GM12878 (cell line): ENCODE results near the gene MACROD2. TPM values are rescaled to one million over a fixed set of nuclear protein-coding genes. Genes with fewer than 3 reads are reported as not detected.

Experiments used
- ATAC-seq: fragments of 200-7000 bp; cut with Tn5 transposase; 3 replicates; pipeline ENCODE4 v1.9.1; 2020; ENCODE audit warnings: mild to moderate bottlenecking, moderate library complexity
- BruUV-seq: library from RNA; stranded (reverse); fragments of 400-500 nt; replicated peaks from 2 replicates; lab custom pipeline; 2021; lab: Mats Ljungman, UMichigan
- CTCF ChIA-PET: fragments of 300-600 bp; sonication (Branson Sonifier 250); formaldehyde crosslinking; extraction: SDS; loops from one replicate; lab custom pipeline; 2021; ENCODE audit warnings: inconsistent platforms; lab: Yijun Ruan, JAX
- POLR2A ChIA-PET: fragments of 350-600 bp; formaldehyde crosslinking; extraction: SDS; loops from one replicate; lab custom pipeline; 2021; ENCODE audit warnings: inconsistent platforms; lab: Charles Lee
- RAD21 ChIA-PET: fragments of 300-600 bp; sonication (Branson Sonifier 250); formaldehyde crosslinking; loops from one replicate; lab custom pipeline; 2023; ENCODE audit warnings: antibody characterized with exemption; ENCODE audit not compliant: unreplicated experiment; lab: Charles Lee
- SMC1A ChIA-PET: fragments of 300-600 bp; sonication (Branson Sonifier 250); formaldehyde crosslinking; loops from one replicate; lab custom pipeline; 2023; ENCODE audit not compliant: unreplicated experiment, uncharacterized antibody; lab: Charles Lee
- DNase-seq: peaks from one replicate; pipeline ENCODE4 v3.0.0-alpha.2; 2011; ENCODE audit warnings: low read depth, low spot score
- FAIRE-seq: peaks from 3 replicates; lab custom pipeline; 2011; peaks lifted over from hg19 to GRCh38; lab: Jason Lieb, UNC
- H2AFZ ChIP-seq: 2 replicates; pipeline ENCODE4 v1.6.0; 2011; ENCODE audit warnings: low read depth, low read length, control low read depth; ENCODE audit not compliant: control insufficient read depth
- H3K27ac ChIP-seq: 2 replicates; pipeline ENCODE4 v1.5.1; 2011; ENCODE audit warnings: control low read depth; ENCODE audit not compliant: control insufficient read depth, insufficient read depth
- H3K27me3 ChIP-seq, 2 experiments: replicated peaks in 1 of 2; 2 replicates each; pipeline versions ENCODE4 v1.6.0 to v1.6.1; 2011; ENCODE audit warnings: low read length in 1 of 2; ENCODE audit not compliant: control insufficient read depth in 2 of 2, insufficient read depth in 2 of 2
- H3K36me3 ChIP-seq, 2 experiments: 2 replicates each; pipeline ENCODE4 v1.5.1; 2011; ENCODE audit warnings: low read length in 1 of 2; ENCODE audit not compliant: control insufficient read depth in 2 of 2, insufficient read depth in 2 of 2
- H3K4me1 ChIP-seq: 2 replicates; pipeline ENCODE4 v1.6.1; 2011; ENCODE audit warnings: mild to moderate bottlenecking, low read length, moderate library complexity, mixed read lengths; ENCODE audit not compliant: control insufficient read depth, insufficient read depth
- H3K4me2 ChIP-seq: 2 replicates; pipeline ENCODE4 v1.6.0; 2011; ENCODE audit warnings: control low read depth; ENCODE audit not compliant: control insufficient read depth, insufficient read depth
- H3K4me3 ChIP-seq: fragments of 200-600 bp; sonication (generic); 2 replicates; pipeline ENCODE4 v1.5.1; 2016
- H3K79me2 ChIP-seq: 2 replicates; pipeline ENCODE4 v1.6.0; 2011; ENCODE audit warnings: low read length; ENCODE audit not compliant: control insufficient read depth, insufficient read depth
- H3K9ac ChIP-seq: 2 replicates; pipeline ENCODE4 v1.8.0; 2011; ENCODE audit warnings: low read length, control low read depth, mixed read lengths; ENCODE audit not compliant: control insufficient read depth, insufficient read depth
- H3K9me3 ChIP-seq: replicated peaks from 3 replicates; pipeline ENCODE4 v1.5.1; 2011; ENCODE audit warnings: mild to moderate bottlenecking, low read length; ENCODE audit not compliant: control insufficient read depth, insufficient read depth
- H4K20me1 ChIP-seq: 2 replicates; pipeline ENCODE4 v1.6.0; 2011; ENCODE audit not compliant: control insufficient read depth, insufficient read depth
- ATF7 ChIP-seq: fragments of 450-650 bp; IDR thresholded peaks from 2 replicates; pipeline ENCODE4 v1.6.1; 2016; ENCODE audit warnings: low read depth, mild to moderate bottlenecking
- BACH1 ChIP-seq: fragments of 450-650 bp; IDR thresholded peaks from 2 replicates; pipeline ENCODE4 v1.6.1; 2017; ENCODE audit warnings: mild to moderate bottlenecking, borderline replicate concordance
- BCL11A ChIP-seq: IDR thresholded peaks from 2 replicates; pipeline ENCODE4 v1.6.1; 2011; ENCODE audit warnings: low read depth, low read length
- BMI1 ChIP-seq: fragments of 450-650 bp; IDR thresholded peaks from 2 replicates; pipeline ENCODE4 v1.6.1; 2016; ENCODE audit warnings: mild to moderate bottlenecking, moderate library complexity, borderline replicate concordance
- BRCA1 ChIP-seq: IDR thresholded peaks from 2 replicates; pipeline ENCODE4 v1.6.1; 2011; ENCODE audit warnings: low read depth, low read length, improper control_type of control experiment
- CBX3 ChIP-seq: fragments of 200-600 bp; sonication (generic); IDR thresholded peaks from 2 replicates; pipeline ENCODE4 v1.6.1; 2016; ENCODE audit warnings: low read depth, borderline replicate concordance
- CHD2 ChIP-seq: IDR thresholded peaks from 2 replicates; pipeline ENCODE4 v1.6.1; 2011; ENCODE audit warnings: low read depth, low read length, improper control_type of control experiment, borderline replicate concordance
- HCFC1 ChIP-seq: fragments of 150-350 bp; IDR thresholded peaks from 2 replicates; pipeline ENCODE4 v1.6.1; 2014; ENCODE audit warnings: low read length
- IRF4 ChIP-seq: IDR thresholded peaks from 2 replicates; pipeline ENCODE4 v1.6.1; 2011; ENCODE audit warnings: low read depth, low read length
- MXI1 ChIP-seq: fragments of 150-350 bp; IDR thresholded peaks from 2 replicates; pipeline ENCODE4 v1.6.1; 2011; ENCODE audit warnings: low read depth, mild to moderate bottlenecking, inconsistent platforms, low read length, improper control_type of control experiment
- NR2C1 ChIP-seq: fragments of 450-650 bp; IDR thresholded peaks from 2 replicates; pipeline ENCODE4 v1.6.1; 2017; ENCODE audit warnings: antibody characterized with exemption, mild to moderate bottlenecking, moderate library complexity
- POLR2A ChIP-seq: IDR thresholded peaks from 2 replicates; pipeline ENCODE4 v1.6.1; 2011; ENCODE audit warnings: low read depth, mild to moderate bottlenecking, low read length
- POLR2AphosphoS5 ChIP-seq: IDR thresholded peaks from 2 replicates; pipeline ENCODE4 v1.6.1; 2011; ENCODE audit warnings: mild to moderate bottlenecking, low read length, inconsistent platforms
- RBBP5 ChIP-seq: fragments of 200-600 bp; sonication (generic); conservative IDR thresholded peaks from 2 replicates; pipeline ENCODE4 v1.6.1; 2016
- RFX5 ChIP-seq: IDR thresholded peaks from 2 replicates; pipeline ENCODE4 v1.6.1; 2011; ENCODE audit warnings: low read depth, low read length, improper control_type of control experiment
- SIX5 ChIP-seq: IDR thresholded peaks from 2 replicates; pipeline ENCODE4 v1.6.1; 2011; ENCODE audit warnings: mild to moderate bottlenecking, low read depth, low read length, moderate library complexity; ENCODE audit not compliant: severe bottlenecking
- SMAD5 ChIP-seq: IDR thresholded peaks from 2 replicates; pipeline ENCODE4 v1.6.1; 2016; ENCODE audit warnings: antibody characterized with exemption, low read depth
- SP1 ChIP-seq: IDR thresholded peaks from one replicate; pipeline ENCODE4 v1.6.1; 2011; ENCODE audit warnings: low read depth, low read length
- SREBF1 ChIP-seq: IDR thresholded peaks from 2 replicates; pipeline ENCODE4 v1.6.1; 2012; ENCODE audit warnings: mild to moderate bottlenecking, low read length
- SRF ChIP-seq, 2 experiments: IDR thresholded peaks; 2 replicates each; pipeline ENCODE4 v1.6.1; 2011; ENCODE audit warnings: low read depth in 2 of 2, low read length in 2 of 2, mild to moderate bottlenecking in 1 of 2, moderate library complexity in 1 of 2
- TBL1XR1 ChIP-seq: IDR thresholded peaks from 2 replicates; pipeline ENCODE4 v1.6.1; 2012; ENCODE audit warnings: low read depth, low read length, improper control_type of control experiment
- ZNF207 ChIP-seq: fragments of 450-650 bp; IDR thresholded peaks from 2 replicates; pipeline ENCODE4 v1.6.1; 2014; ENCODE audit warnings: antibody characterized with exemption, mild to moderate bottlenecking, borderline replicate concordance
- ZNF217 ChIP-seq: fragments of 450-650 bp; IDR thresholded peaks from 2 replicates; pipeline ENCODE4 v1.6.1; 2017; ENCODE audit warnings: antibody characterized with exemption, mild to moderate bottlenecking
- ZSCAN29 ChIP-seq: fragments of 450-650 bp; IDR thresholded peaks from 2 replicates; pipeline ENCODE4 v1.6.1; 2017; ENCODE audit warnings: mild to moderate bottlenecking, moderate library complexity
- WGBS: methylation state at CpG from one replicate; pipeline ENCODE4 v1.1.6; 2016; ENCODE audit warnings: low lambda C conversion rate; ENCODE audit not compliant: insufficient replicate concordance, insufficient coverage; ENCODE audit errors: missing lambda C conversion rate; 5-methylcytosine and 5-hydroxymethylcytosine counted together
- in situ Hi-C: fragments of 300-500 bp; cut with MboI; formaldehyde crosslinking; loops from 9 replicates; pipeline ENCODE4 v1.14.3; 2018; ENCODE audit warnings: mixed read lengths
- intact Hi-C: fragments of 100-400 bp; cut with micrococcal nuclease; formaldehyde crosslinking; loops from one replicate; pipeline ENCODE4 v1.14.2; 2022; ENCODE audit not compliant: unreplicated experiment
- polyA plus RNA-seq, 11 experiments: library from polyadenylated mRNA; depleted of rRNA in 4 of 11; unstranded in 6 of 11; stranded (reverse) in 5 of 11; fragments of >200 nt; fragmentation: Nextera tagmentation in 4 of 11; fragmentation: Illumina TruSeq in 1 of 11; extraction: Ambion mirVana in 4 of 11; extraction: Trizol in 1 of 11; gene quantifications; 1 replicate in 1 of 11; 2 replicates in 10 of 11; pipeline versions ENCODE4 v1.2.1 to v1.2.3, GENCODE V29; 2011 to 2016; ENCODE audit warnings: inconsistent platforms in 2 of 11, missing spikeins in 2 of 11, low read depth in 1 of 11
- total RNA-seq, 4 experiments: library from RNA; depleted of rRNA in 3 of 4; stranded (reverse); fragments of >200 nt in 3 of 4; fragmentation: Illumina TruSeq in 1 of 4; extraction: Trizol in 1 of 4; gene quantifications; 2 replicates each; pipeline versions ENCODE4 v1.2.1 to v1.2.3, GENCODE V29; 2013 to 2021
- TF ChIP-seq, protein P1 (sequence below): fragments of 450-650 bp; formaldehyde crosslinking; IDR thresholded peaks from 2 replicates; pipeline ENCODE4 v1.4.0; 2022; ENCODE audit warnings: mild to moderate bottlenecking, moderate library complexity

Gene MACROD2
- total and polyA plus RNA-seq, 10 of the 15 experiments (the other 5 are each of a cell fraction or from before 2014, with no cell fraction given) = 1.1 to 21.5 (median 2.2) TPM

- SMC1A ChIA-PET = interaction anchor here (0.9 to 3.1 kb wide), 10 partner anchors 8 to 45 kb away, joined by 3 to 18 read pairs (median 4); no protein-coding TSS in a partner anchor
- in situ Hi-C loops = no loop called here
Observed at GRCh38 chr20:14701326-14701725, 706.0 kb downstream of the MACROD2 start.

DNA sequence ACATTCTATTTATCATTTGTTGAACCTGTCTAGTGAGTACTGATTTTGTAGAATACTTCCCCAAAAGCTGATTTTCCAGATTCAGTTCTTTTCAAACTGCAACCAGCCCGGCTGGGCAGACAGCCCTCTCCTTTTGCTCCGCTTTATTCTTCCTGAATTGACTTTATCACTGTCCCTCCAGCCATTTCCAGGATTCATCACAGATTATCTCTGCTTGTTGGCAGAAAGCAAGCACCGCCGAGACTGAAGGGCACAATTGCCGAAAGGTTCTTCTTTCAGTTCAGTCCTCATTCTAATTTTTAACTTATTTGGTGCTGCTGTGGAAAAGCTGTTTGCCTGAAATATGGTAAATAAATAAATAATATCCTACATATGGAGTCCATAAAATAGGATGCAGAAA is 711.2 kb downstream of the MACROD2 start:
- no peaks in the 10 kb centered on the region for H3K27me3 ChIP-seq
- WGBS = 60% methylated on average over 5 of the region's 5 CpGs
- no peak for FAIRE-seq
- DNase-seq = no peak
- H4K20me1 ChIP-seq = no peaks in the 10 kb centered on the region
- no peak overlapping the region for H3K27ac ChIP-seq
- intact Hi-C loops (no loop called here), in situ Hi-C loops (no loop called here)
- H3K9me3 ChIP-seq = no peaks in the 10 kb centered on the region
- no peaks in the 10 kb centered on the region for H3K79me2 ChIP-seq
- RAD21 ChIA-PET = no interaction called here
- H3K36me3 ChIP-seq = no peaks in the 10 kb centered on the region
- POLR2A ChIA-PET = no interaction called here
- CTCF ChIA-PET = interaction anchor here (0.7 kb wide), 1 partner anchor 1248 kb away, joined by 3 read pairs; no protein-coding TSS in a partner anchor
- no peak overlapping the region for H3K4me2 ChIP-seq
- H3K4me3 ChIP-seq = no peak overlapping the region
- no peak overlapping the region for H2AFZ ChIP-seq
- no peak overlapping the region for H3K9ac ChIP-seq
- SMC1A ChIA-PET = no interaction called here
- BruUV-seq = no TSS peak
- H3K4me1 ChIP-seq = no peaks in the 10 kb centered on the region
- ATAC-seq = no peak
- TF ChIP-seq HCFC1 (no peak), SP1 (no peak), BMI1 (no peak), IRF4 (no peak), NR2C1 (no peak), RFX5 (no peak), ZNF217 (no peak), POLR2A (no peak), BRCA1 (no peak), ZSCAN29 (no peak)
- TF ChIP-seq, protein P1, sequence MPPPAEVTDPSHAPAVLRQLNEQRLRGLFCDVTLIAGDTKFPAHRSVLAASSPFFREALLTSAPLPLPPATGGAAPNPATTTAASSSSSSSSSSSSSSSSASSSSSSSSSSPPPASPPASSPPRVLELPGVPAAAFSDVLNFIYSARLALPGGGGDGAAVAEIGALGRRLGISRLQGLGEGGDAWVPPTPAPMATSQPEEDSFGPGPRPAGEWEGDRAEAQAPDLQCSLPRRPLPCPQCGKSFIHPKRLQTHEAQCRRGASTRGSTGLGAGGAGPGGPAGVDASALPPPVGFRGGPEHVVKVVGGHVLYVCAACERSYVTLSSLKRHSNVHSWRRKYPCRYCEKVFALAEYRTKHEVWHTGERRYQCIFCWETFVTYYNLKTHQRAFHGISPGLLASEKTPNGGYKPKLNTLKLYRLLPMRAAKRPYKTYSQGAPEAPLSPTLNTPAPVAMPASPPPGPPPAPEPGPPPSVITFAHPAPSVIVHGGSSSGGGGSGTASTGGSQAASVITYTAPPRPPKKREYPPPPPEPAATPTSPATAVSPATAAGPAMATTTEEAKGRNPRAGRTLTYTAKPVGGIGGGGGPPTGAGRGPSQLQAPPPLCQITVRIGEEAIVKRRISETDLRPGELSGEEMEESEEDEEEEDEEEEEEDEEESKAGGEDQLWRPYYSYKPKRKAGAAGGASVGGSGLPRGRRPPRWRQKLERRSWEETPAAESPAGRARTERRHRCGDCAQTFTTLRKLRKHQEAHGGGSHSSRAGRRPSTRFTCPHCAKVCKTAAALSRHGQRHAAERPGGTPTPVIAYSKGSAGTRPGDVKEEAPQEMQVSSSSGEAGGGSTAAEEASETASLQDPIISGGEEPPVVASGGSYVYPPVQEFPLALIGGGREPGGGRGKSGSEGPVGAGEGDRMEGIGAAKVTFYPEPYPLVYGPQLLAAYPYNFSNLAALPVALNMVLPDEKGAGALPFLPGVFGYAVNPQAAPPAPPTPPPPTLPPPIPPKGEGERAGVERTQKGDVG (CRISPR knock-in tag) = no peak

More at GRCh38 chr20:14701326-14701725, 706.0 kb downstream of the MACROD2 start:
- H3K27me3 ChIP-seq = no peaks in the 10 kb centered on the region
- H3K9me3 ChIP-seq = no peaks in the 10 kb centered on the region
- no peak overlapping the region for H2AFZ ChIP-seq
- ChIA-PET POLR2A (interaction anchor here (1.2 kb wide), 1 partner anchor 10 kb away, joined by 4 read pairs; no protein-coding TSS in a partner anchor), RAD21 (interaction anchor here (1.0 to 2.4 kb wide), 3 partner anchors 9 to 44 kb away, joined by 3 to 16 read pairs (median 11); no protein-coding TSS in a partner anchor), CTCF (interaction anchor here (1.2 to 1.3 kb wide), 2 partner anchors 9 to 11 kb away, joined by 3 to 5 read pairs; no protein-coding TSS in a partner anchor)
- peaks cover 3% of the 10 kb centered on the region; the same call in 1 of the 2 replicates for H3K4me1 ChIP-seq
- H3K27ac ChIP-seq = no peak overlapping the region
- FAIRE-seq = no peak
- no peaks in the 10 kb centered on the region for H3K79me2 ChIP-seq
- no peak for ATAC-seq
- H3K36me3 ChIP-seq = no peaks in the 10 kb centered on the region
- no peak overlapping the region for H3K9ac ChIP-seq
- no peaks in the 10 kb centered on the region for H4K20me1 ChIP-seq
- intact Hi-C loops = no loop called here
- no peak for DNase-seq
- TF ChIP-seq SMAD5 = no peak
- no peak for TF ChIP-seq BACH1
- no peak for TF ChIP-seq ZNF207
- no peak for TF ChIP-seq SREBF1
- no peak for TF ChIP-seq SRF (IDR thresholded peaks at IDR 0.05; ENCODE audit: low read depth in 2 of 2, low read length in 2 of 2)
- no peak for TF ChIP-seq SIX5
- no peak for TF ChIP-seq POLR2AphosphoS5
- TF ChIP-seq CHD2 = no peak
- no peak for TF ChIP-seq BCL11A
- TF ChIP-seq ATF7 = no peak
- no peak for TF ChIP-seq MXI1
- no peak for TF ChIP-seq CBX3
- TF ChIP-seq TBL1XR1 = no peak
- no peak for TF ChIP-seq RBBP5
- H3K4me3 ChIP-seq = no peak overlapping the region
- BruUV-seq = no TSS peak
- H3K4me2 ChIP-seq = no peak overlapping the region
- 57% methylated on average over 4 of the region's 4 CpGs for WGBS
